ENCODE results near the gene GOLGA6L10. TPM values are rescaled to one million over a fixed set of nuclear protein-coding genes. Genes with fewer than 3 reads are reported as not detected.

The GOLGA6L10 gene
- total RNA-seq, 1 experiment from 2014 or later = 1.2 TPM

- ChIA-PET RAD21 (ENCODE audit: low non-redundant PET in 1 of 2, low total read pairs in 2 of 2, uncharacterized antibody in 2 of 2, unreplicated experiment in 2 of 2) (no interaction called here), POLR2A (no interaction called here)
These were observed 22.4 kb upstream of the GOLGA6L10 start for GRCh38 chr15:82371656-82372055.

More at GRCh38 chr15:82371656-82372055, 22.4 kb upstream of the GOLGA6L10 start:
- no peak overlapping the region for H3K9ac ChIP-seq (ENCODE audit: low read length)
- CTCF ChIA-PET = no interaction called here
- H3K4me1 ChIP-seq (ENCODE audit: control insufficient read depth in 1 of 2, insufficient read depth in 2 of 2, low read length in 2 of 2) = no peaks in the 10 kb centered on the region
- TF ChIP-seq EGR1 (IDR thresholded peaks at IDR 0.05; ENCODE audit: low read depth) (no peak), POLR2AphosphoS5 (IDR thresholded peaks at IDR 0.05; ENCODE audit: low read depth, low read length) (no peak), YY1 (IDR thresholded peaks at IDR 0.05; ENCODE audit: extremely low read depth, insufficient replicate concordance, low read depth, low read length) (no peak), RAD21 (IDR thresholded peaks at IDR 0.05; ENCODE audit: low read depth) (no peak), ATF3 (IDR thresholded peaks at IDR 0.05) (no peak), ZFX (IDR thresholded peaks at IDR 0.05) (no peak), EZH2phosphoT487 (IDR thresholded peaks at IDR 0.05; ENCODE audit: borderline replicate concordance) (no peak), SP1 (IDR thresholded peaks at IDR 0.05; ENCODE audit: low read depth) (no peak), SRF (IDR thresholded peaks at IDR 0.05; ENCODE audit: low read depth) (no peak), CBX3 (IDR thresholded peaks at IDR 0.05; ENCODE audit: low read depth) (no peak), TCF7L2 (IDR thresholded peaks at IDR 0.05; ENCODE audit: borderline replicate concordance, extremely low read depth, insufficient read depth, insufficient read length) (no peak), ZBTB33 (IDR thresholded peaks at IDR 0.05; ENCODE audit: extremely low read depth, insufficient replicate concordance, low read length) (no peak), ELF1 (IDR thresholded peaks at IDR 0.05; ENCODE audit: borderline replicate concordance, low read depth) (no peak), ZNF274 (IDR thresholded peaks at IDR 0.05; ENCODE audit: low read depth, low read length) (no peak), EZH2 (IDR thresholded peaks at IDR 0.05) (no peak), SIN3A (IDR thresholded peaks at IDR 0.05; ENCODE audit: low read depth) (no peak), MAX (IDR thresholded peaks at IDR 0.05) (no peak), POLR2A (IDR thresholded peaks at IDR 0.05; ENCODE audit: borderline replicate concordance, extremely low read depth, insufficient read depth, insufficient read length) (no peak), CTCF (IDR thresholded peaks at IDR 0.05 in 2 of 3, conservative IDR thresholded peaks at IDR 0.05 in 1 of 3; ENCODE audit: borderline replicate concordance in 1 of 3, insufficient read depth in 1 of 3, low read depth in 2 of 3, low read length in 2 of 3) (no peak), REST (IDR thresholded peaks at IDR 0.05; ENCODE audit: low read depth) (no peak)
- H3K9me3 ChIP-seq (ENCODE audit: control insufficient read depth in 1 of 2, insufficient read depth in 1 of 2, low read depth in 1 of 2, low read length in 2 of 2) = no peaks in the 10 kb centered on the region
- no peaks in the 10 kb centered on the region for H3K27me3 ChIP-seq (ENCODE audit: insufficient read depth, low read length)
- no peak for ATAC-seq
- no peak overlapping the region for H3K4me3 ChIP-seq (replicated peaks in 1 of 2; ENCODE audit: low read depth in 1 of 2, low read length in 2 of 2)
- H3K4me2 ChIP-seq (ENCODE audit: low read length) = no peak overlapping the region
- H3K36me3 ChIP-seq (ENCODE audit: control insufficient read depth in 1 of 2, insufficient read depth in 2 of 2, low read length in 2 of 2) = no peaks in the 10 kb centered on the region
- H4K20me1 ChIP-seq (ENCODE audit: insufficient read depth) = no peaks in the 10 kb centered on the region
- peaks cover 16% of the 10 kb centered on the region for H3K79me2 ChIP-seq (ENCODE audit: insufficient read depth, low read length)
- H3K9me2 ChIP-seq (ENCODE audit: insufficient read depth) = no peaks in the 10 kb centered on the region
- DNase-seq (ENCODE audit: low read depth, low spot score) = no peak
- no TSS peak for BruUV-seq (replicated peaks)
- H2AFZ ChIP-seq (ENCODE audit: low read depth, low read length, poor library complexity, severe bottlenecking) = no peak overlapping the region
- intact Hi-C loops (cut with micrococcal nuclease) = no loop called here
- H3K27ac ChIP-seq (ENCODE audit: low read depth, low read length) = no peak overlapping the region

Measured in HCT116 (cell line).